Neural crest cell (in vitro differentiated cells): ENCODE data around the gene SYT17. TPM values are rescaled to one million over a fixed set of nuclear protein-coding genes. Genes with fewer than 3 reads are reported as not detected.

Experiments
- DNase-seq: peaks from one replicate; pipeline ENCODE4 v3.0.0; 2021; ENCODE audit warnings: low read depth, mixed read lengths, low spot score
- H3K27ac Mint-ChIP-seq: one replicate; pipeline ENCODE4 v1.8.0; 2021; ENCODE audit warnings: mild to moderate bottlenecking, mixed read lengths; ENCODE audit not compliant: unreplicated experiment
- H3K27me3 Mint-ChIP-seq: 2 replicates; pipeline ENCODE4 v1.8.0; 2021; ENCODE audit warnings: low read depth, mild to moderate bottlenecking, mixed read lengths
- H3K36me3 Mint-ChIP-seq: 2 replicates; pipeline ENCODE4 v1.8.0; 2021; ENCODE audit warnings: low read depth, mild to moderate bottlenecking, mixed read lengths
- H3K4me1 Mint-ChIP-seq: 2 replicates; pipeline ENCODE4 v1.8.0; 2021; ENCODE audit warnings: mixed read lengths
- H3K4me3 Mint-ChIP-seq: one replicate; pipeline ENCODE4 v1.8.0; 2021; ENCODE audit warnings: mild to moderate bottlenecking, mixed read lengths
- H3K9me3 Mint-ChIP-seq: 2 replicates; pipeline ENCODE4 v1.8.0; 2021; ENCODE audit warnings: mixed read lengths
- CTCF ChIP-seq: fragments of 200-600 bp; sonication (generic); conservative IDR thresholded peaks from 2 replicates; pipeline ENCODE4 v1.5.0; 2021; ENCODE audit warnings: antibody characterized with exemption, mild to moderate bottlenecking
- total RNA-seq: library from RNA; stranded (reverse); gene quantifications from 2 replicates; pipeline ENCODE4 v1.2.1, GENCODE V29; 2021

SYT17 gene
- total RNA-seq, 1 donor from 2014 or later = 3.1 TPM

DNA sequence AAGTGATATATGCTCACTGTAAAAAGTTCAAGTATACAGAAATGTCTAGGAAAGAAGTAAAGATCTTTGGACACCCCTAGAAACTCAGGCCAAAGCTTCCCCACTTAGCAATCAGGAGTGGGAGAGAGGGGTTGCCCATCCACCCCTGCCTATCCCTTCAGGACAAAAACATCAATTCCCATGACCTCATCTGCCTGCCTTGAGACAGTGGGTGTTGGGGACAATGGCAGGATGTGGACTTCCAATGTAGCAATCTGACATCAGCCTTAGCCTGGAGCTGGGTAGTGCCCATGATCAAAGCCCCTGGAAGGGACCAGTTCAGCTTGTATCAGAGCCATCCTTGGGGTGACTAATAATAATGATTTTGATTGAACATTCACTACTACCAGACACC lies 36.2 kb upstream of the SYT17 start:
- H3K4me3 Mint-ChIP-seq = no peak overlapping the region
- no peaks in the 10 kb centered on the region for H3K27me3 Mint-ChIP-seq
- peak overlapping the region; percentile 90 for H3K27ac Mint-ChIP-seq
- no peak for DNase-seq
- peaks cover 4% of the 10 kb centered on the region for H3K9me3 Mint-ChIP-seq
- H3K4me1 Mint-ChIP-seq = peaks cover 32% of the 10 kb centered on the region
- TF ChIP-seq CTCF = no peak
- peaks cover 5% of the 10 kb centered on the region for H3K36me3 Mint-ChIP-seq

- H3K9me3 Mint-ChIP-seq = no peaks in the 10 kb centered on the region
- no peak overlapping the region for H3K27ac Mint-ChIP-seq
- no peaks in the 10 kb centered on the region for H3K27me3 Mint-ChIP-seq
- peaks cover 33% of the 10 kb centered on the region for H3K4me1 Mint-ChIP-seq
- TF ChIP-seq CTCF = no peak
- no peak overlapping the region for H3K4me3 Mint-ChIP-seq
- H3K36me3 Mint-ChIP-seq = peaks cover under 1% of the 10 kb centered on the region
- no peak for DNase-seq
These were observed 35.8 kb upstream of the SYT17 start for GRCh38 chr16:19132255-19132654.

DNA sequence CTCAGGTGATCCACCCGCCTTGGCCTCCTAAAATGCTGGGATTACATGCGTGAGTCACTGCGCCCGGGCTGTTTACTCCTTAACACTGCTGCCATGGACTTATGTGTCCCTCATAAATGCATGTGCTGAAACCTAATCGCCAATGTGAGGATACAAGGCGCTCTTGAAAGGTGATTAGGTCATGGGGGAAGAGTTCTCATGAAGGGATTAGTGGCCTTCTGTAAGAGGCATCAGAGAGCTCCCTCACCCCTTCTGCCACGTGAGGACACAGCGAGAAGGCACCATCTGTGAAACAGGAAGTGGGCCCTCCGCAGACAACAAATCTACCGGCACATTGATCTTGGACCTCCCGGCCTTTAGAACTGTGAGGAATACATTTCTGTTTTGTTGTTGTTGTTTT lies 35.1 kb upstream of the SYT17 start:
- no peaks in the 10 kb centered on the region for H3K9me3 Mint-ChIP-seq
- DNase-seq = no peak
- no peaks in the 10 kb centered on the region for H3K27me3 Mint-ChIP-seq
- H3K36me3 Mint-ChIP-seq = no peaks in the 10 kb centered on the region
- H3K27ac Mint-ChIP-seq = peak overlapping the region; percentile 62
- peaks cover 36% of the 10 kb centered on the region for H3K4me1 Mint-ChIP-seq
- TF ChIP-seq CTCF = no peak
- no peak overlapping the region for H3K4me3 Mint-ChIP-seq

DNA sequence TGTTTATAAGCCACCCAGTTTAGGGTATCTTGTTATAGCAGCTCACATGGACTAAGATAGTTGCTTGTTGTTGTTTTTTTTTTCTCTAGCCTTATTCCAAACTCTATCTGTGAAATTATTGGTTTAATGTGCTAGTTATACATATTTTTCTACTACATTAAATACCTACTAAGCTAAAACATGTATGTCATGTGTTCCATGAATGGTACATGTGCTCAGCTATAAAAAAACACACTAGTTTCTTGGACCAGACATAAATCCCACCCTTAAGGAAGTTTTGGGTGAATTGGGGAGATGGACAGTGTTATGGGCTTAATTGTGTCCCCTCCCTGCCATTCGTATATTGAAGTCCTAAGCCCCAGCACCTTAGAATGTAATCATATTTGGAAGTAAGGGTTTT lies 34.4 kb upstream of the SYT17 start:
- TF ChIP-seq CTCF = no peak
- Mint-ChIP-seq H3K27ac (no peak overlapping the region), H3K36me3 (no peaks in the 10 kb centered on the region), H3K9me3 (no peaks in the 10 kb centered on the region), H3K4me1 (peaks cover 39% of the 10 kb centered on the region), H3K27me3 (no peaks in the 10 kb centered on the region), H3K4me3 (no peak overlapping the region)
- DNase-seq = no peak

DNA sequence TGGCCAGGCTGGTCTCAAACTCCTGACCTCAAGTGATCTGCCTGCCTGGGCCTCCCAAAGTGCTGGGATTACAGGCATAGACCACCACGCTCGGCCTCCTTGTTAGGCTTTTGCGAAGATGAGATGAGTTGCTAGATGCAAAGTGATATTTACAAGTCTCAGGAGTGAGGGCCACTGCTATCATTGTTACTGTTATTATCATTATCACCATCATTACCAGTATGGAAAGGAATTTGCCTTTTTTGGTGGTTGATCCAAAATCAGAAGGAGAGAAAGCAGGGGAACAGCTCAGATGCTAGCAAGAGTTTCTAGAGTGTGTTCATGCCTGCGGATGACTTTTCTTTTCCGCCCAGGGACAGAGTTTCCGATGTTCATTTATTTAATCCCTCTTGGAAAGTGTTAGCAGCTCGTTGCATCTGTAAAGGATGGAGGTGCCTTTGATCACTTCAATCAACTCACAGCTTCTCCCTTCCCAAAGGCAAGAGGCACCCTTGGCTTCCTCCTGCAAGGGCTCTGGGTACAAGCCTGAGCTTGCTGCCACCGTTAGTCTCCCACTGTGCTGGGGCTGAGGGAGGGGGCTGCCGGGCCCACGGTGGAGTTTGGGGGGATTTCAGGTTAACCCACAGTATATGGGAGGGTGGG lies 32.7 kb upstream of the SYT17 start:
- Mint-ChIP-seq H3K36me3 (no peaks in the 10 kb centered on the region), H3K4me1 (peaks cover 29% of the 10 kb centered on the region), H3K9me3 (no peaks in the 10 kb centered on the region), H3K4me3 (no peak overlapping the region), H3K27ac (peak overlapping the region; percentile 35), H3K27me3 (no peaks in the 10 kb centered on the region)
- TF ChIP-seq CTCF = no peak
- DNase-seq = no peak
